ENCODE data around the gene DDIT4. TPM values are rescaled to one million over a fixed set of nuclear protein-coding genes. Genes with fewer than 3 reads are reported as not detected.

DDIT4 gene
- total and polyA plus RNA-seq, 2 experiments from 2014 or later, result 114 to 136 TPM

- H4K20me1 ChIP-seq (replicated peaks; ENCODE audit: insufficient read depth), result 0 out of 2 replicates have a peak, but pooled peaks cover 2% of the 10 kb centered on the region
- DNase-seq (ENCODE audit: low spot score) (no peak), ATAC-seq (no peak)
- H3K9me2 ChIP-seq (ENCODE audit: insufficient read depth), result no peaks in the 10 kb centered on the region
- peaks cover 55% of the 10 kb centered on the region for H3K79me2 ChIP-seq (replicated peaks; ENCODE audit: insufficient read depth)
- no peak overlapping the region for H2AFZ ChIP-seq
- H3K4me3 ChIP-seq, result no peak overlapping the region
- H3K4me1 ChIP-seq (ENCODE audit: insufficient read depth), result no peaks in the 10 kb centered on the region
- peaks cover 31% of the 10 kb centered on the region for H3K36me3 Mint-ChIP-seq (ENCODE audit: low read depth)
- H3K4me1 Mint-ChIP-seq, result peaks cover 18% of the 10 kb centered on the region; the same call in 2 of the 3 replicates
- H3K4me3 Mint-ChIP-seq, result no peak overlapping the region
- no peak overlapping the region for H3K4me2 ChIP-seq
- no peak overlapping the region for H3K27ac ChIP-seq (ENCODE audit: low read depth)
- H3K27ac Mint-ChIP-seq, result no peak overlapping the region
- peaks cover 20% of the 10 kb centered on the region for H3K36me3 ChIP-seq (ENCODE audit: insufficient read depth)
- TF ChIP-seq JUNB (IDR thresholded peaks at IDR 0.05; ENCODE audit: unreplicated experiment), result no peak
- H3K27me3 Mint-ChIP-seq (ENCODE audit: insufficient read depth, low read depth, poor library complexity), result no peaks in the 10 kb centered on the region
- H3F3A ChIP-seq (replicated peaks; ENCODE audit: low read depth), result 0 out of 2 replicates have a peak, but pooled peaks cover 6% of the 10 kb centered on the region
- H3K27me3 ChIP-seq (ENCODE audit: insufficient read depth), result no peaks in the 10 kb centered on the region
- no peaks in the 10 kb centered on the region for H3K9me3 Mint-ChIP-seq
Observed at GRCh38 chr10:72229261-72230251, 44.2 kb upstream of the DDIT4 start.

- H3K36me3 ChIP-seq (ENCODE audit: insufficient read depth), result peaks cover 21% of the 10 kb centered on the region
- H3K9me3 Mint-ChIP-seq, result no peaks in the 10 kb centered on the region
- no peak overlapping the region for H3K4me2 ChIP-seq
- H3K4me1 ChIP-seq (ENCODE audit: insufficient read depth), result no peaks in the 10 kb centered on the region
- H3K4me1 Mint-ChIP-seq, result peaks cover 15% of the 10 kb centered on the region; the same call in 2 of the 3 replicates
- no peak overlapping the region for H3K4me3 Mint-ChIP-seq
- H3K27me3 Mint-ChIP-seq (ENCODE audit: insufficient read depth, low read depth, poor library complexity), result peaks cover under 1% of the 10 kb centered on the region
- peaks cover 43% of the 10 kb centered on the region for H3K36me3 Mint-ChIP-seq (ENCODE audit: low read depth)
- H3K27ac Mint-ChIP-seq, result no peak overlapping the region
- H3K79me2 ChIP-seq (replicated peaks; ENCODE audit: insufficient read depth), result peaks cover 18% of the 10 kb centered on the region
- no peaks in the 10 kb centered on the region for H3K9me2 ChIP-seq (ENCODE audit: insufficient read depth)
- H4K20me1 ChIP-seq (replicated peaks; ENCODE audit: insufficient read depth), result 0 out of 2 replicates have a peak, but pooled peaks cover 2% of the 10 kb centered on the region
- peaks cover 10% of the 10 kb centered on the region; the same call in 1 of the 2 replicates for H3F3A ChIP-seq (replicated peaks; ENCODE audit: low read depth)
- no peaks in the 10 kb centered on the region for H3K27me3 ChIP-seq (ENCODE audit: insufficient read depth)
- H3K27ac ChIP-seq (ENCODE audit: low read depth), result no peak overlapping the region
- ATAC-seq, result no peak
- H2AFZ ChIP-seq, result no peak overlapping the region
- DNase-seq (ENCODE audit: low spot score), result no peak
- no peak overlapping the region for H3K4me3 ChIP-seq
- TF ChIP-seq POLR2AphosphoS5 (IDR thresholded peaks at IDR 0.05; ENCODE audit: low read depth), result no peak
- TF ChIP-seq CTCF (conservative IDR thresholded peaks at IDR 0.05; ENCODE audit: low read depth in 2 of 2), result no peak
- no peak for TF ChIP-seq ETS1 (IDR thresholded peaks at IDR 0.05)
- TF ChIP-seq CREB1 (CRISPR knock-in tag; IDR thresholded peaks at IDR 0.05; ENCODE audit: low read depth), result no peak
- TF ChIP-seq ZNF462 (CRISPR knock-in tag; IDR thresholded peaks at IDR 0.05), result no peak
- TF ChIP-seq JUNB (IDR thresholded peaks at IDR 0.05; ENCODE audit: unreplicated experiment), result no peak
- TF ChIP-seq NANOG (IDR thresholded peaks at IDR 0.05; ENCODE audit: borderline replicate concordance), result no peak
Observed at GRCh38 chr10:72233621-72234020, 40.1 kb upstream of the DDIT4 start.

All from GM23338 (cell line).